Stomach smooth muscle (tissue), 2 donors: Measurements from ENCODE around the gene RPL26.

Experiments
- H3K27ac ChIP-seq: one replicate; pipeline ENCODE4 v1.7.0; 2013; ENCODE audit warnings: mild to moderate bottlenecking, low read length, inconsistent platforms
- H3K27me3 ChIP-seq, 2 donors: one replicate each; pipeline ENCODE4 v1.7.0; 2013; ENCODE audit warnings: low read length in 2 of 2; ENCODE audit not compliant: insufficient read depth in 2 of 2, control insufficient read depth in 1 of 2
- H3K36me3 ChIP-seq, 2 donors: one replicate each; pipeline ENCODE4 v1.7.0; 2013; ENCODE audit warnings: low read length in 2 of 2; ENCODE audit not compliant: control insufficient read depth in 2 of 2, insufficient read depth in 2 of 2
- H3K4me1 ChIP-seq: one replicate; pipeline ENCODE4 v1.7.0; 2013; ENCODE audit warnings: low read length; ENCODE audit not compliant: control insufficient read depth, insufficient read depth
- H3K4me3 ChIP-seq, 2 donors: one replicate each; pipeline ENCODE4 v1.7.0; 2013; ENCODE audit warnings: low read length in 2 of 2
- H3K9ac ChIP-seq, 2 donors: one replicate each; pipeline ENCODE4 v1.7.0; 2013; ENCODE audit warnings: low read length in 2 of 2, mild to moderate bottlenecking in 1 of 2
- H3K9me3 ChIP-seq, 2 donors: one replicate each; pipeline ENCODE4 v1.7.0; 2013; ENCODE audit warnings: low read length in 2 of 2; ENCODE audit not compliant: control insufficient read depth in 2 of 2
- donor health status: healthy.
- donor health status: Pancreatic carcinoma.

The RPL26 gene

DNA sequence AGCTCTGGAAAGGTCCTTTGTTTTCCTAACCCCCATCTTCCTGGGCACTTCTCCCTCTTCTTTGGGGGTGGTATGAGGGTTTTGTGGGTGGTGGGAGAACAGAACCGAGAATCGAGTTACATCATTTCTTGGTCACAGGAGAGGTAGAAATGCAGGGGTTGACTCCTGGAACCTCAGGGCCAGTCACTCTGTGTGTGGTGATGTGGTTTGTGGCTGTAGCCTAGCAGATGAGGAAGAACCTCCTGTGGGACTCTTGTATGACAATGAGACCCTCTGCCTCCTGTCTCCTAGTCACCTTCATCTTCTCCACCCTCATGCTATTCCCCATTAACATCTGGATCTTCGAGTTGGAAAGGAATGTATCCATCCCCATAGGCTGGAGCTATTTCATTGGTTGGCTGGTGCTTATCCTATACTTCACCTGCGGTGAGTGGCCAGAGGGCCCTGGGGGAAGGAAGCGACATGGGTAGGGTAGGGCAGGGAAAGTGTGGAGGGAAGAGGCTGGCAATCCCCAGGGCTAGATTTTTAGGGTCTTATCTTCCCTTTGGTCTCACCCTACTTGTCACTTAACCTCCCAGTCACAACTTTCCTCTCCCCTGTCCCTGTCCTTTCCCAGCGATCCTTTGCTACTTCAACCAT is 37.8 kb downstream of the RPL26 start:
- no peaks in the 10 kb centered on the region for H3K9me3 ChIP-seq
- H3K4me3 ChIP-seq: no peak overlapping the region
- no peak overlapping the region for H3K9ac ChIP-seq
- no peaks in the 10 kb centered on the region for H3K36me3 ChIP-seq
- peaks cover 0 to 4% of the 10 kb centered on the region in 2 donors for H3K27me3 ChIP-seq
- H3K4me1 ChIP-seq: no peaks in the 10 kb centered on the region
- H3K27ac ChIP-seq: no peak overlapping the region

DNA sequence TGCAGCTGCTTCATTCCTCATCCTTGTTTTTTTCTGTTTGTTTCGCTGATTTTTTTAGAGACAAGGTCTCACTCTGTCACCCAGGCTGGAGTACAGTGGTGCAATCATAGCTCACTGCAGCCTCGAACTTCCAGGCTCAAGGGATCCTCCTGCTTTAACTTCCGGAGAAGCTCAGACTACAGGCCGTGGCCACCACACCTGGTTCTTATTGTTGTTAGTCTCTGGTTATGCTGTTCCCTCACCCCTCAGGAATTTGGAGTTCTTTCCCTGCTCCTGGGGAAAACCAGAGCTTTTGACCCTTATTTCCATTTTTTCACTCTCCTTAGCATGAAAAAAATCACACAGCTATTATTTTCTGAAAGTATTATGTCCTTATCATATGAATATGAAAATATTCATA is 41.5 kb downstream of the RPL26 start:
- no peaks in the 10 kb centered on the region for H3K9me3 ChIP-seq
- no peak overlapping the region for H3K9ac ChIP-seq
- peaks cover 2% of the 10 kb centered on the region for H3K4me1 ChIP-seq
- H3K27me3 ChIP-seq: peaks cover 0 to 4% of the 10 kb centered on the region in 2 donors
- no peaks in the 10 kb centered on the region for H3K36me3 ChIP-seq
- H3K4me3 ChIP-seq: no peak overlapping the region
- no peak overlapping the region for H3K27ac ChIP-seq

DNA sequence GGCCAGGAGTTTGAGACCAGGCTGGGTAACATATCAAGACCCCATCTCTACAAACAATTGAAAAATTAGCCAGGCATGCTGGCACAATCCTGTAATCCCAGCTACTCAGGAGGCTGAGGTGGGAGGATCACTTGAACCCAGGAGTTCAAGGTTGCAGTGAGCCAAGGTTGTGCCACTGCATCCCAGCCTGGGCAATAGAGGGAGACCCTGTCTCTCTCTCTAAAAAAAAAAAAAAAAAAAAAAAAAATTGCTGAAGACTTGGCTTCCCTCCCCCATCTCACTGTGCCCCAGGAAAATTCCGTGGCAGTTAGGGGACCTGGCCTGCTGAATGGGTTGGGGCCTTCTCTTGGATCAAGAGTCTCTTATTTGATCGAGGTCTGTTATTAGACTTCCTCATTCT is 43.5 kb downstream of the RPL26 start, which contains the start of gene ODF4:
Gene ODF4 (plus strand): TSS at position 301 of the 400 bp plus-strand sequence. CDS start 212 bp downstream, outside the sequence.
- H3K4me1 ChIP-seq: peaks cover 2% of the 10 kb centered on the region
- no peak within 1 kb of the TSS for H3K27ac ChIP-seq
- H3K4me3 ChIP-seq: no peak within 1 kb of the TSS
- H3K27me3 ChIP-seq: no peaks in the 10 kb centered on the region
- H3K9me3 ChIP-seq: no peaks in the 10 kb centered on the region
- H3K9ac ChIP-seq: no peak within 1 kb of the TSS
- H3K36me3 ChIP-seq: no peaks in the 10 kb centered on the region

DNA sequence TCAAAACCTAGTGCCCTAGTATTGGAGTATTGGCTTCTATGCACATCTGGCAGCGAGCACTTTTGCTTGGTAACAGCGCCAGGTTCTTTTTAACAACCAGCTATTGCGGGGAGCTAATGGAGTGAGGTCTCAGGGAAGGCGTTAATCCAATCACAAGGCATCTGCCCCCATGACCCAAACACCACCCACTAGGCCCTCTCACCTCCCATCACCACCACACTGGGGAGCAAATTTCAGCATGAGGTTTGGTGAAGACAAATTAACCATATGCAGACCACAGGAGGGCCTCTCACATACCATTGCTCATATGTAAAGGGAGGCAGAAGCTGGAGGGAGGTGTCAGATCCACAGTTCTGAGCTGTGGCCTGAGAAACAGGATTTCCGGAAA is 44.2 kb downstream of the RPL26 start:
- peaks cover 2% of the 10 kb centered on the region for H3K4me1 ChIP-seq
- no peak overlapping the region for H3K4me3 ChIP-seq
- H3K27me3 ChIP-seq: no peaks in the 10 kb centered on the region
- H3K27ac ChIP-seq: no peak overlapping the region
- H3K9me3 ChIP-seq: no peaks in the 10 kb centered on the region
- no peaks in the 10 kb centered on the region for H3K36me3 ChIP-seq
- H3K9ac ChIP-seq: no peak overlapping the region

DNA sequence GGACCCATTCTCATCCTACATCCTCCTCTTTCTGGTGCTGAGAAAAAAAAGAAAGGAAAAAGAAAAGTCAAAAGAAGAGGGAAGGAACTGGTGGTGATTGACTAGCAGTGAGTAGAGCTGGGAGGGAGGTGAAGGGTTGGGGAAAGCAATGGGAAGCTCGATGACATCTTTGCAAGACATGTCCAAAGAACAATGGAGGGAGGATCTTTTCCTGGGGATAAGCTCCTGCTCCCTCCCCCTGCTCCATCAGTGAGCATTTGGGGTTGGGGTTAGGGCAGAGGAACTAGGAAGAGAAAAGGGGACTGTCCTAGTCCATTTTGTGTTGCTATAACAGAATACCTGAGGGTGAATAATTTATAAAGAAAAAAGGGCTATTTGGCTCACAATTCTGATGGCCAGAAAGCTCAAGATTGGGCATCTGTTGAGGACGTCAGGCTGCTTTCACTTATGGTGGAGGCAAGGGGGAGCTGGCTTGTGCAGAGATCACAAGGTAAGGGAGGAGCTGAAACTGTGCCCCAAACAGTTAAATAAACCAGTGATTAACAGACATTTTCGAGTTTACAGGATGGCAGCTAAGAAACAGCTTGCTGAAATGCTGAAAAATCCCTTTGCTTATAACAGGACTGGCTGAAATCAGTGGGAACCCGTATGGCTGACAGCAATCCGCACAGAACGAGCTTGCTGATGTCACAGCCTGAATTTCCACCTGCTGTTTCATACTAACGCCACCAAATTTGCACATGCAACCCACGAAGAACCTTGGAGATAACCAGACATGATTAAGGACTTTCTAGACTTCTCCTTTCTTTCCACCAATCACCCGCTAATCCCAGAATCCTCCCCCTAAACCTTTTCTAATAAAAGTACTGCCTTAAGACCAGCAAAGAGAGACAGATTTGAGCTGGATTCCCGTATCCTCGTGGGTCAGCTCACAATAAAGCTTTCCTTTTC is 44.9 kb downstream of the RPL26 start:
- Histone ChIP-seq H3K9ac (no peak overlapping the region), H3K36me3 (no peaks in the 10 kb centered on the region), H3K4me3 (peak overlapping the region in 1 of 2 donors; percentile 15), H3K9me3 (no peaks in the 10 kb centered on the region), H3K27me3 (no peaks in the 10 kb centered on the region), H3K27ac (no peak overlapping the region), H3K4me1 (peaks cover 2% of the 10 kb centered on the region)

DNA sequence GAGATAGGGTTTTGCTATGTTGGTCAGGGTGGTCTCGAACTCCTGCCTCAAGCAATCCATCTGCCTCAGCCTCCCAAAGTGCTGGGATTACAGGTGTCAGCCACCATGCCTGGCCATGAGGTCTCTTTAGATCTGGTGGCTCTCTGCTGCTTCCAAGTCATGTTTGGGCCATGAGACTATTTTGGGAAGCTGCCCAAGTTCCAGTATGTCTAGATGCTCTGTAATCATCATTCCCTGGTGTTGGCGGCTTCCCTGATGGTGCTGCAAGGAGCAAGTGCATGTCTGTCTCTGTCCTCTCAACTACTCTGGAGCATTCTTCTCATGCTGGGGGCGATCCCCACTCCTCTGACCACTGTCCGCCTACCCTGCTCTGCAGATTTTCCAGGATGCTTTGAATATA is 49.7 kb downstream of the RPL26 start:
- Histone ChIP-seq H3K27me3 (peaks cover 0 to 2% of the 10 kb centered on the region in 2 donors), H3K9ac (no peak overlapping the region), H3K9me3 (no peaks in the 10 kb centered on the region), H3K4me3 (no peak overlapping the region), H3K36me3 (no peaks in the 10 kb centered on the region), H3K4me1 (peaks cover 2% of the 10 kb centered on the region), H3K27ac (no peak overlapping the region)

DNA sequence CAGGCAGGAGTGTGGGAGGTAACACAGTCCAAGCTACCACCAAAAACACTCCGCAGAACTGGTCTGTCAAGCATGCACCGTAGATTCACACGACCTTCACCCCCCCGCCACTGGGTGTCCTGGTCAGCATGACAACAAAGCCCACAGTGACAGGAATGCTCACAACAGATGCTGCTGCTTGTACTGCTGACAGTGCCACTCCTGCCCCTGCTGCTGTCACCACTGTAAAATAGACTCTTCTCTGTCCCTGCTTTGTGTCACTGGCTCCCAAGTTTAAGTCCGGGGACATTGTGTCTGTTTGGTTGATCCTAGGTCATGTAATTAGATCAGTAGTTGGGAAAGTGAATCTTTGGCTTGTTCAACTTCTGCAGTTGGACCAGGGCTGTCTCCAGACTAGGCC is 50.3 kb downstream of the RPL26 start:
- Histone ChIP-seq H3K36me3 (no peaks in the 10 kb centered on the region), H3K4me3 (no peak overlapping the region), H3K4me1 (no peaks in the 10 kb centered on the region), H3K27ac (no peak overlapping the region), H3K9me3 (no peaks in the 10 kb centered on the region), H3K27me3 (peaks cover 5 to 6% of the 10 kb centered on the region in 2 donors), H3K9ac (no peak overlapping the region)

DNA sequence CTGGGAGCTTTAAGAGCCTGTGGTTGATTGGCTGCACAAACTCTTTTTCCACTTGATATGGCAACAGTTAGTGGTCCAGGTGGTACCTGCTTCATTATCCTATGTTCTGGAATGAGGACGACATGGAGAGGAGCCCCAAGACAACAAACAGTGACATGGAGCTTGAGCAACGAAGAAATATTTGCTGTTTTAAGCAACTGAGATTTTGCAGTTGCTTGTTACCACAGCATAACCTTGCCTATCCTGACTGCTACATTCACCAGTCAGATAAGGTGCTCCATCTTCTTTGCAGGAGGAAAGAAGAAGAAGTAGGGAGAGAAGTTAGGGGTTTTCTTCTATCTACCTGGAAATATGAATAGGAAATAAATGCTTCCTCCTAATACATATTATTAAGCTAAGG is 50.9 kb downstream of the RPL26 start:
- Histone ChIP-seq H3K4me1 (peaks cover 3% of the 10 kb centered on the region), H3K9me3 (no peaks in the 10 kb centered on the region), H3K27ac (no peak overlapping the region), H3K27me3 (peaks cover 8 to 11% of the 10 kb centered on the region in 2 donors), H3K9ac (no peak overlapping the region), H3K4me3 (no peak overlapping the region), H3K36me3 (no peaks in the 10 kb centered on the region)
